ENCODE results near the gene UTP11.
"Not testable (repeated sequence)": the region's sequence is repeated elsewhere in the genome, so short reads cannot be mapped to it uniquely, and the experiment has no call there.

The UTP11 gene

DNA sequence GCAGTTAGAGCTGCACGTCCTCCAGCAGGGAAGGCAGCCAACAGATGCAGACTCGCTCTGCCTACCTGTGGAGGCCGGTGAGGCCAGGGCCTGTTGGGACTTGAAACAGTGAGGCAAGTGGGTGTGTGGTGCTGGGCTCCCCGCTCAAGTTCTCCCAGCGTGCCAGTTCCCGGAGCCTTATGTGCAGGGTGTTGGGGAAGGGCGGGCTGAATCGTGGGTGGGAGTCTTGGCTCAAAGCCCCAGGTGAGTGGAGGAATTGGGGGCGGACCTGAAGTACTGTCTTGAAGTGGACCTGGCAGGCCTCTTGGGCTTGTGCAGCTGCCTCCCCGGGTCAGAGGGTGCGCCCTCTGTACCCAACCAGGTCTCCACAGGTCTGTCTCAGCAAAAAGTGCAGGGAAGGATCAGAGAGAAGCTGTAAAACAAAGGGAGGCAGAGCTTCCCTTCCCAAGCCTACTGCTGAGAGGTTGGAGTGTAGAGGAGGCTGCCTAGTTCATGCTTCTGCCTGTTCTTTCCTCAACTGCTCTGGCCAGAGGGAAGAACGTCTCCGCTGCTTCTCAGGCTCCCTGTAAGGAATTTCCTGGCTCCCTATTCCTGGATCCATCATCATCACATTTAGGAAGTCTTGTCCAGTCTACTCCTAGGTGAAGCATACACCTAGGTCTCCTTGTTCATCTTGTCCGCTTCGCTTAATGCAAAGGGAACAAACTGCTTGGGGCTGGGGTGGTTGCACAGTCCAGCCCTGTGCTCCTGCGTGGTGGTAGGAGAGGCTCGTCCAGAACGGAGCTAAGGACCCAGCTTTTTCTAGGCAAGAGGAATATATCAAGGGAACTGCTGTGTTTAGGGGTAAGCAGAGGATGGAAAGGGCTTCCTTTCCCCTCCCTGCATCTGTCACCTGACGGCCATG is 14.9 kb downstream of the UTP11 start:
- no peak for DNase-seq (ENCODE audit: low read depth)

DNA sequence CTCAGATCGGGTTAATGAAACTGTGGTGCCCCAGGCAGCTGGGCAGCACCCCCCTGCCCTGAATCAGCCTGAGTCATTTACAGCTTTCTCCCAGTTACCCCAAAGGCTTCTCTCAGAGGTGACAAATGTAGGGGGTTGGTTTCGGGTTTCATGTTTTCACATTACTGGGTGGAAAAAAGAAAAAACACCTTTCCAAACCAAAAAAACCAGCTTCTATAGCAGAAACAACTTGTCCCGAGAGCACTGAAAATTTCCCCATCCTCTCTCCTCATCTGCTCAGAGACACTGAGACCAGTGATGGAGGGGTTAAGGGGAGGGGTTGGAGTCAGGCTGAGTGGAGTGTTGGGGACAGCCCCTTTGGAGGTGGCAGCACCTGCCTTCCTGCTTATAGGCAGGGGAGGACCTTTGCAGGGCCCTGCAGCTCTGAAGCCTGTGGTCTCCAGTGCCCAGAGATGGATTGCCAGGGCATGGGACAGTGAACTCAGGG is 15.6 kb downstream of the UTP11 start:
- no peak for DNase-seq (ENCODE audit: low read depth)

DNA sequence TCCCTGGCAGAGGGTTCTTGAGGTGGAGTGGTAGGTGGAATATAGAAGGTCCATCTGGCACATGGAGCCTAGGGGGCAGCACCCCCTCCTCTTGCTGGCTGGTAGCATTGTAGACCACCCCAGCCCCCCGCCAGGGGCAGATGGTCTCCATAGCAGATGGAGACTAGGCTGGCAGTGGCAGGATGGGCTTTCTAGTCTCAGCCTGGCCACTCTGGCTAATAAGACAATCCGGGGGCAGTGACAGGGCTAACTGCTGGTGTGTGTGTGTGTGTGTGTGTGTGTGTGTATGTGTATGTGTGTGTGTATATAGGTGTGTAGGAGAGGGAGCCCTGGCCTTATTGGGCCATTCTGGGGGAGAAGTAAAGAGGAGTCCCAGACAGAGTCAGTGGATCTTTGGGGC is 16.1 kb downstream of the UTP11 start:
- DNase-seq (ENCODE audit: low read depth), result no peak

DNA sequence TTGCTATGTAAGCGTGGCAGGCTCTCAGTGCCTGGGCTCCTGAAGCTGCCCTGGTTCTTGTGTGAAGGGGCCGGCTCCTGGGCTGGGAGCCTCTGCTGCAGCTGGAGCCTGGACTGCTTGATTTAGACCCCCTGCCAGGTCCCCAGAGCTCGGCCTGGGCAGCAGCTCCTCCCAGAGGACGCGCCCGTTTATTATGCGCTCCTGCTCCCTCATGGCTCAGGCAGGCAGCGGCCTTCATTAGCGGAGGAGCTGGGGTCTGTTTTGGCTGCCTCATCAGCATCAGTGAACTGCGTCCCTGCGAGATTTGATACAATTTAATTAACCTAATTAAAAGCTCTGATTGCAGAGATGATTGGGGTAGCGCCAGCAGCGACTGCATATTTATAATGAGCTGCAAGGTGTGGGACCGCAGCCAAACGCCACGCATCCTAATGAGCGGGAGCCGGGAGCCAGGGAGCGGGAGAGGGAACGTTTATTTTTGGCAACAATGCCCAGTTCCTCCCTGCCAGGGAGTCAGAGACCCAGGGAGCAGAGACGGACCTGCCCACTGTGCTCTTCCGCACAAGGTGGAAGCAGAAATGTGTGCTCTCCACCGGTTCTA is 16.6 kb downstream of the UTP11 start:
- DNase-seq (ENCODE audit: low read depth), result no peak

DNA sequence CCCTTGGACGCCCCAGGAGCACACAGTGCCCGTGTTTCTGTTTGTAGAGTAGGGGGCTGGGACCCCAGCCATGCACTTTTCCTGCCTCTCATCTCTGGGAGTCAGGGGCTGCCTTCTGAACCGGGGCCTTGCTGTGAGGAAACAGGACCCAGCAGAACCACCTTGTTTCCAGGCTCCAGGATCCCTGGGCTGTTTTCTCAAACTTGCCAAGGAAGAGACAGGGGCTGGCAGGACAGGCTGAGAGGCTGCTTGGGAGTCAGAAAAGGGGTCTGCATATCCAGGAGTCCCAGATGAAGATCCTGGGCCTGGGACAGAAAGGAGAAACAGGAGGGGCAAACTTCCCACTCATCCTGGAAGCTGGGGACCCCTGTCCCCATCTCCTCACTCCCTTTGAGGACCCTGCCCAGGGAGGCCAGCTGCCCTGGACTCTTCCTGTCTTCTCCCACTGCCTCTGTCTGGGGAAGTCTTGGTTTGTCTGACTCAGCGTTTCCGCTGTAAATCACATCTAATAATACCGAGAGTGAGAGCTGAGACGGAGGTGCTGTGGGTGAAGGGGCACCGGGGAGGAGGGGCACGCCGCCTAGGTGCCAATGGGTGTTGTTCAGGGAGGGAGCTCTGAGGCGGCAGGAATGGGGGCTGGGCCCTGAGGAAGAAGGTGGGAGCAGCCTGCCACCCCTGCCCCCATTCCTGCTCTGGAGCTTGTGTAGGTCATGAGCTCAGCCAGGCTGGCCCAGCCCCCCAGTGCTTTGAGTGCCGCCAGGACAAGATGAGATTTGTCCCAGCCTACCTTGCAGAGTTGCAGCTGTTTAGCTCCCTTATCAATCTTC is 17.4 kb downstream of the UTP11 start:
- DNase-seq (ENCODE audit: low read depth), result no peak

DNA sequence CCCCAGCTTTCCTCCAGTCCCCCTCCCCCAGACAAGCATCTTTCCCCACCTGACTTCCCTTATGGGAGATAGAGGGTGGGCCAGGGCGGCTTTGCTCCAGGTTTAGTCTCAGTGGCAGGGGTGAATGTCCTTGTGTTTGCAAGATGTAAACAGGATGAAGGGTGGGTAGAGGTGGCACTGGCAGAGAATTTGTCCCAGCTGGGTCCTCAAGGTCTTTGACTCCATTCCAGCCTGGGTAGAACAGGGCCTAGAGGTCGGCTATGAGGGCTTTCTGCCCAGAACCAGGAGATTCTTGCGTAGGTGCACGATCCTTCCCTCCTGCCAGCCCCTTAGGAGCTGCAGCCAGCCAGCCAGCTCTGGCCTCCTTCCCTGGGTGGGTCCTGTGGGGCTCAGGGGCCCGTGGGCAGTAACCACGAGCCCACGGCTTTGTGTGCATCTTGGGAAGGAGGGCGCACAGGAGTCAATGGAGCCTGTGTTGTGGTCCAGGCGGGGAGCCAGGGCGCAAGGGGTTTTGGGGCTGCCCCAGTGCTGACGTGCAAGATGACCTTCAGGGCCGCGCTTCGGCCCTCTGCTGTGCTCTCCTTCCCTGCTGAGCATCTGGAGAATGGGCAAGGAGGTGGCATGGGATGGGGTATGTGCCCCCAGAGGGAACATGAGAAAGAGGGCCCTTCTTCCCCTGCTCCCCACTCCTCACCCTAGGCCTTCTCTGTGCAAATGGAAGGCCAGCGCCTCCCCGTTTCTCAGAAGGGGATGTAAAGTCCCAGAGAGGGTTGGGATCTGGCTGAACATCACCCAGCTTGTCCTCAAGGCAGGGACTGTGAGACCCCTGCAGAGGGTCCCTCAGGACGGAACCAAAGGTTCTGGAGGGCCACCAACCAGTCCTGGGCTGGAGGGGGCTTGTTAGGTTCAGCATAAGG is 18.3 kb downstream of the UTP11 start:
- DNase-seq (ENCODE audit: low read depth), result no peak

DNA sequence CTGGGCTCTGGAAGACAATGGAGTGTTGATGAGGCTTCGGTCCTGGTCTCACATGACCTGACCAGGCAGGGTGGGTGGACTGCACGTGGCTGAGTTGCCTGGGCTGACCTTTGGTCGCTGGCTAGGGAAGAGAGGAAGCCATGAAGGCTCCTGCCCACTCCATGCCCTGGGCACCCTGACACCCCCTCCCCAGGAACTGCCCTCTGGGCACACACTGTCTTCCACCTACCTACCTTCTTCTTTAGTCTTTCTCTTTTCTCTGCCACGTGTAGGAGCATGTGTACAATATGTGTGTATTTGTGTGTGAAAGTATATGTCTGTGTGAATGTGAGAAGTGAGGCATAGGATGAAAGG is 19.0 kb downstream of the UTP11 start:
- DNase-seq (ENCODE audit: low read depth), result no peak

DNA sequence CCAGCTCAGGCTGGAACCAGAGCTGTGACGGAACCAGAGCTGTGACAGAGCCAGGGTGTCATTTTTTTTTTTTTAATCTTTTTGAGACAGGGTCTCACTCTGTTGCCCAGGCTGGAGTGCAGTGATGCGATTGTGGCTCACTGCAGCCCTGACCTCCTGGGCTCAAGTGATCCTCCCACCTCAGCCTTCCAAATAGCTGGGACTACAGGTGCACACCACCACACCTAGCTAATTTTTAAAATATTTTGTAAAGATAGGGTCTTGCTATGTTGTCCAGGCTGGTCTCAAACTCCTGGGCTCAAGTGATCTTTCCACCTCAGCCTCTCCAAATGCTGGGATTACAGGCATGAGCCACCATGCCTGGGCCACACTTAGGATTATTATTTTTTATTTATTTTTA is 20.5 kb downstream of the UTP11 start:
- DNase-seq (ENCODE audit: low read depth), result not testable (repeated sequence)

DNA sequence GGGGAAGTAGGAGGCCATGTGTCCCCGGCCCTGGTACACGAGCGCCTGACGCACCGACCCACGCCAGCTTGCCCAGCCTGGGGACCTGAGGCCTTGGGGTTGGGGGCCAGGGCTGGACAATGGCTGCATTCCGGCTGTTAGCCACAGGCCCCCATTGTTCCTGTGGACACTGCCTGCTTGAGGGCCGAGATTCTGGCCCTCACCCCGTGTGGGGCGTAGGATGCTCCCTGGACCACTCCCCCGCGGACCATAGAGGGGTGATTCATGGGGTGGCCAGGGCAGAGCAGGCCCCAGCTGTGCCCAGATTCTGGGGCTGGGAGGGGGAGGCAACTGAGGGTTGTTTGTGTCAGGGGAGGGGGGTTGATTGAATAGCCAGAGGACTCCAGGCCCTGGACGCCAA is 22.3 kb downstream of the UTP11 start:
- DNase-seq (ENCODE audit: low read depth), result no peak

DNA sequence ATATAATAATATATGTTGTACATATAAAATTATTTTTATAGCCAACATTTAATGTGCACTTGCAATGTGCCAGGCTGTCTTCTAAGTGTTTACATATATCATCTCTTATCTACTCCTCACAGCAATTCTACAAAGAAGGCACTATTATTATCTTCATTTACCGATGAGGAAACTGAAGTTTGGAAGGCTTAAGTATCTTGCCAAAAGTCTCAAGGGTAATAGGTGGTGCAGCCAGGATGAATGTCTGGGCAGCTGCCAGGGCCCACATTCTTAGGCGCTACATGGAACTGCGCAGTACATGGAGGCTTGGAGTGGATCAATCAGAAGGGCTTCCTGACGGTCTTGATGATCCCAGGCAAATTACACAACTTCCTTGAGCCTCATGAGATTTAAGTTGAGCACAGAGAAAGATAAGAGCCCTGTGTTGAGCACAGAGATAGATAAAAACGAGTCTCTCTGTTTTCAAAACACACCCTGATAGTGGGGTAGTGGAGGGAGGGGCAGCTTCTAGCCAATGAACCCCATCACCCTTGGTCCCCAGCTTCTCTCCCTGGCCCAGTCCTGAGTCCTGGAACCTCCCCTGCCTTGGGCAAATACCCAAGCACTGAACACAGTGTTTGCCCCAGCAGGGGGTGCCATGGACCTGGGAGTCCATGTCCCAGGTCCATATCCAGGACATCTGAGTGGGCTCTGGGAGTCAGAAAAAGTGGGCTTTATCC is 24.8 kb downstream of the UTP11 start:
- DNase-seq (ENCODE audit: low read depth), result no peak

DNA sequence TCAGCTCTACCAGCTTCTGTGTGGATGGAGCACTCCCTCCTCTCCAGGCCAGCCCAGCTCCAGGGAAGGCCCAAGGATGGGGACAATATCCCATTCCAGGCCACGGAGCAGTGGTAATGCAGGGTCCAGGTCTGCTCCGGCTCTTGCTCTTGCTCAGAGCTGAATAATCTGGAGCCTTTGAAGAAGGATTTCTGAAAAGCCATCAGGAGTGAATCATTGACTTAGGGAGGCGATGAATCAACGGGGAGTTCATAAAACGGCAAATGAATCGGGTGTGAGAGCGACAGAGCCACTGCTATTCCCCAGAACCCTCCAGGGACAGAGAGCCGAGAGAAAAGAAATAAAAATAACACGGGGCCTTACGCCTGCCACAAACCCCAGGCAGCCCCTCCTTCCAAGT is 26.3 kb downstream of the UTP11 start:
- DNase-seq (ENCODE audit: low read depth), result no peak

DNA sequence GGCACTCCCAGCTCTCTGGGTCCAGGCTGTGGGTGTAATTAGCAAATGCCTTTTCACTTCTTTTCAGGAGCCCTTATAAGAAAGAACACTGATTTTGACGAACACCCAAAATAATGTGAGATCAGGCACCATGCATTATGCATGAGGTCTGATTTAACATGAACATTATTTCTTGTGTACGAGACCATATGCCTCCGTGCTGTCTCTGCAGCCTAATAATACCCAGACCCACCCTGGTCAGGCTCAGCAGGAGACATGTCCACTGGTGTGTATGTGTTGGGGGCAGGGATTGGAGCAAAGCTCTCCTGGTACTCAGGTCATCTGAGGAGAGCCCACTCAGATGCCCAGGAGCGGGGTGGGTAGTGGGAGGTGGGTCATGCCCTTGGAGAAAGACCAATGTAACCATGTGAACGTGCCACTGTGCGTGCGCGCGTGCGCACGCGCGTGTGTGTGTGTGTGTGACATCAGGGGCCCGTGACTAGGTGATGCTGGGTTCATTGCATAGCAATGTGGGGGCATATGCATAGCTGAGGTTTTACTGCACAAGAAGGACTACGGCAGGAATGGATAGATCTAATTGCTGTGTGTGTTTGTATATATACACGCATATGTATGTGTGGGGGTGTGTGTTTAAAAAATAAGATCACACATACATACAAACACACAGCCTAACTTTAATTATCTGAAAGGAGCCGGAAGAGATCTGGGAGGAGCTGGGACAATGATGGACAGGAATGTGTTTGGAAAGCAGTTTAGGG is 27.0 kb downstream of the UTP11 start:
- no peak for DNase-seq (ENCODE audit: low read depth)

DNA sequence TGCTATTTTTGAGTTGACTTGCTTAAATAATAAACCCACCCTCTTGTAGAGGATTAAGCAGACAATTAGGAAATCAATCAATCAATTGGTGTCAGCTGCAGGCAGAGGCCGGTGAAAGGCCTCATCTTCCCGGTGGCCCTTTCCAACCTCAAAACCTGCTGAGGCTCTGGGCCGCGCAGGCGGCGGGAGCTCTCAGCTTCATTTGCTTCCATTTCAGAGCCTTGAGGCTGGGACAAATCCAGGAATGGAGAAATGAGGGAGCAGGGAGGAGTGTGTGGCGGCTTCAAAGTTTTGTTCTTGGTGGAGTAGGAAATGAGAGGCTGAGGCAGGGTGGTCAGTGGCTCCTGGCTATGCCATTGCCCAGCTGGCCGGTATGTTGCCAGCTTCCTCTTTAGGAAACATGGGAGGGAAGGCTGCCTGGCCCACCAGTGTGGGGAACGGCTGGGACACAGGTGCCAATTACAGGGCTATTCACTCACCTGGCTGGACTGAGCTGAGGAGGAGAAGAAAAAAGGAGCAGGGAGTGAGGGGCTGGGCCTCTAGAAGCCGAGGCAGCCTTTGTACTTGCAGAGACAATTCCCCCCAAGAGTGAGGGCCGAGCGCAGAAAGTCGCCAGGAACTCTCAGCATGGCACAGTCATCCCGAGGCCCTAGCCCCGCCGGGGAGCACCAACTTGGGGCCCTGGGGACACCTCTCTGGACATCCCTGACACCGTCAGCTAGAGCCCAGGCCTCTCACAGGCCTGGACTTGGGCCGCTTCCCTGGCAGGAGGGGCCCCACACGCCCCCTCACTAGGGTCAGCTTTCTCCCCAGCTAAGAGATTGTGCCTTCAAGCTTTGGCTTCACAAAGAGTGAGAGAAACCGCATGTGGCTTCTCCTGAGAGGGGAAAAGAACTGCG is 29.7 kb downstream of the UTP11 start:
- no peak for DNase-seq (ENCODE audit: low read depth)

DNA sequence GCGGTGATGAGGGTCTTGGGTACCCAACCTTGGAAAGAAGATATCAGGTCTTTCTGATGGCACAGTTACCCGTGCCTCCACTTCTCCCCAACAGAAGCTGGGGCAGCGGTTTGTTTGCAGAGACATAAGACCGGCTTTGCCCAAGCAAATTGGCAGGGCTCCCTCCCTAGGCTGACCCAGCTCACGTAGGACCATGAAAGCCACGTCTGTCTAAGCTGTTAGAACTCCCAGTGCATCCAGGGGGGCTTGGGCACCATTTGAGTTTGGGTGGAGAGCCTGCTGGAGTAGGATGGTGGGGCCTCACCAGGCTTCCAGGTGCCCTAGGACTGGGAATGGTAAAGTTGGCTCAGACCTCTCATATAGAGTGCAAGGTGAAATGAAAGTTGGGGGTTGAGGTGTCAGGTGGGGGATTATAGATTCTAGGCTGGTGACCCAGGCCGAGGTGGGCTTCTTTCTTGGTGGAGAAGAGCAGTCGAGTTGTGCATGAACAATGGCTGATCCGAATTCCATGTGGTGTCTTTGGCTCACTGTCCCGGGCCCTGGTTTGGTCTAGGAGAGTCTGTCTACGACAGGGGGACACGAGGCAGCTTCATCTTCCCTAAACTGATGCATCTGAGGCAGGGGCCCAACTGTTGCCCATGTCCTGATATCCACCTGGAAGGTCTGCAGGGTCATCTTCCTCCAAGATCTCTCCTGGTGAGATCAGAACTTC is 30.7 kb downstream of the UTP11 start:
- no peak for DNase-seq (ENCODE audit: low read depth)

DNA sequence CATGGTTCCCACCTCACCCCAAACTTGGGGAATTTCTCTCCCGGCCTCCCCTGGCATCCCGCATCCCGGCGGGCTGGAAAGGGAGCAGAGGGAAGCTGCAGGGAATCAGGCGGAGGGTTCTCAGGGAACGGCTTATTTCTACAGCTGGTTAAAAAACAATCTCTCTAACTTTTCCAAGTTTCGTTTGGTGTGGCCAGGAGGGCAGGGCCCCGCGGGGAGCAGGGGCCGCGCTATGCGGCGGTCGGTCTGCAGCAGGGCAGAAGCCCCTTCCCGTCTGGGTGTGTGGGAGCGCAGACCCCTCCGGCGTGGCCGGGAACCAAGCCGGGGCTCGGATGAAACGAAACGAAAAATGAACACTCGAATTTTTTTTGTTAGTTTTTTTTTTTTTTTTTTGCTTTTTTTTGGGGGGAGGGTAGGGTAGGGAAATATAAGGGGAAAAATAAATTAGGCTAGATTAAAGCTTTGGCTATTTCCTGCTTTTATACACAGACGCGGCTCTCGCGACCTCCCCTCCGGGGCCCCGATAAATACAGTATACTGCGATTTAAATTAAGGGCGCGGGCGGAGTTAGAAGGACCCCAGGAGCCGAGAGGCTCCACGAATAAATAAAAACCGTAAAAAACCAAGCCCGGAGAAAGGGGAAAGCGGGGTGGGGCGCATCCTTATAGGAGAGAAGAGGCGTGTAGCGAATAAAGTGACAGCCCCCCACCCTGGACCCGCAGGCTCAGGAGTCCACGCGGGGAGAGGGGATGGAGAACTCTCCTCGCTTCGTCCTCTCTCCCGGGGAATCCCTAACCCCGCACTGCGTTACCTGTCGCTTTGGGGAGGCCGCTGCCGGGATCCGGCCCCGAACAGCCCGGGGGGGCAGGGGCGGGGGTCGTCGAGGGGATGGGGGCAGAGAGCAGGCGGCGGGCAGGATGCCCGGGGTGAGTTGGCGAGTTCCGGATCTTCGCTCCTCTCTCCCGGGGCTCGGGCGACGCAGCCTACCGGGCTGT is 32.0 kb downstream of the UTP11 start:
- DNase-seq (ENCODE audit: low read depth), result no peak

DNA sequence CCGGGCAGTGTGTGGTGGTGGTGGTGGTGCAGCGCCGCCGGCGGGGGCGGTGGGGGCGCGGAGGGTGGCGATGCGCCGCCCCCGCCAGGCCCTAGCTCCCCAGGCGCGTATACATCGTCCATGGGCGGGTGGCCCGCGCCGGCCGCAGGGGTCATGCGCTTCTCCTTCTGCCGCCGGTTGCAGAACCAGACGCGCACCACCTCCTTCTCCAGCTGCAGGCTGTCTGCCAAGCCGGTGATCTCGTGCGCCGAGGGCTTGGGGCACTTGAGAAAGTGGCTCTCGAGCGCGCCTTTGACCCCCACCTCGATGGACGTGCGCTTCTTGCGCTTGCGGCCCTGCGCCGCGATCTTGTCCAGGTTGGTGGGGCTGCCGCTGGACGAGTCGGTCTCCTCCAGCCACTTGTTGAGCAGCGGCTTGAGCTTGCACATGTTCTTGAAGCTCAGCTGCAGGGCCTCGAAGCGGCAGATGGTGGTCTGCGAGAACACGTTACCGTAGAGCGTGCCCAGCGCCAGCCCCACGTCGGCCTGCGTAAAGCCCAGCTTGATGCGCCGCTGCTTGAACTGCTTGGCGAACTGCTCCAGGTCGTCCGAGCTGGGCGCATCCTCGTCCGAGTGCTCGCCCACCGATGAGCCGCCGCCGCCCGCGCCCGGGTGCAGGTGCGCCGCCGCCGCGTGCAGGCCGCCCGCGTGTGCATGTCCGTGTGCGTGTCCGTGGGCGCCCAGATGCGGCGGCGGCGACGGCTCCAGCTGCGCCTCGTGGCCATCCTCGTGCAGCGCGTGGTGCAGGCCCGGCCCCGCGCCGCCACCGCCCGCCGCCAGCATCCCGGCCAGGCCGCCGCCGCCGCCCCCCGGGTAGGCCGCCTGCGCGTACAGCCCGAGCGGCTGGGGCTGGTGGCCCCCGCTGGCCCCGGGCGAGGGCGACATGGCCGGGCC is 33.1 kb downstream of the UTP11 start:
- DNase-seq (ENCODE audit: low read depth), result no peak

Data from HS-5 (cell line).